Keratinocyte (primary cell): Measurements from ENCODE around the gene PTPRU. TPM values are rescaled to one million over a fixed set of nuclear protein-coding genes. Genes with fewer than 3 reads are reported as not detected.

ENCODE experiments used
- DNase-seq: peaks from one replicate; pipeline ENCODE4 v3.0.0-alpha.2; 2011; ENCODE audit warnings: low read depth, missing footprints, low spot score
- FAIRE-seq: peaks from 2 replicates; lab custom pipeline; 2011; peaks lifted over from hg19 to GRCh38; lab: Jason Lieb, UNC
- H2AFZ ChIP-seq: 2 replicates; pipeline ENCODE4 v1.6.0; 2012; ENCODE audit warnings: low read length, control low read depth, inconsistent platforms; ENCODE audit not compliant: control insufficient read depth
- H3K27ac ChIP-seq: 2 replicates; pipeline ENCODE4 v1.5.1; 2011; ENCODE audit warnings: low read length; ENCODE audit not compliant: control insufficient read depth, insufficient read depth
- H3K27me3 ChIP-seq: 3 replicates; pipeline ENCODE4 v1.6.0; 2011; ENCODE audit warnings: low read length; ENCODE audit not compliant: control insufficient read depth, insufficient read depth; ENCODE audit errors: extremely low read depth
- H3K36me3 ChIP-seq, 2 experiments: 2 replicates in 1 of 2; 3 replicates in 1 of 2; pipeline ENCODE4 v1.5.1; 2011; ENCODE audit warnings: low read length in 2 of 2, mild to moderate bottlenecking in 1 of 2; ENCODE audit not compliant: control insufficient read depth in 2 of 2, insufficient read depth in 2 of 2; ENCODE audit errors: extremely low read depth in 1 of 2
- H3K4me1 ChIP-seq: 3 replicates; pipeline ENCODE4 v1.5.1; 2011; ENCODE audit warnings: low read length; ENCODE audit not compliant: control insufficient read depth, insufficient read depth; ENCODE audit errors: extremely low read depth
- H3K4me2 ChIP-seq: 3 replicates; pipeline ENCODE4 v1.6.0; 2011; ENCODE audit warnings: low read depth, low read length; ENCODE audit not compliant: control insufficient read depth, insufficient read depth; ENCODE audit errors: extremely low read depth
- H3K4me3 ChIP-seq, 3 experiments: fragments of 200-600 bp in 1 of 3; sonication (generic) in 1 of 3; 2 replicates in 2 of 3; 3 replicates in 1 of 3; pipeline ENCODE4 v1.5.1; 2011 to 2016; ENCODE audit warnings: low read length in 3 of 3, mild to moderate bottlenecking in 3 of 3, control low read depth in 2 of 3, inconsistent platforms in 1 of 3, low read depth in 1 of 3, mixed read lengths in 1 of 3, mixed run types in 1 of 3, moderate library complexity in 1 of 3; ENCODE audit not compliant: control insufficient read depth in 2 of 3, insufficient read depth in 2 of 3; ENCODE audit errors: extremely low read depth in 1 of 3
- H3K79me2 ChIP-seq: 2 replicates; pipeline ENCODE4 v1.6.0; 2012; ENCODE audit warnings: low read length; ENCODE audit not compliant: control insufficient read depth, insufficient read depth
- H3K9ac ChIP-seq: 3 replicates; pipeline ENCODE4 v1.6.0; 2011; ENCODE audit warnings: low read length; ENCODE audit not compliant: control insufficient read depth, insufficient read depth; ENCODE audit errors: extremely low read depth
- H3K9me1 ChIP-seq: 3 replicates; pipeline ENCODE4 v1.6.0; 2011; ENCODE audit warnings: low read length; ENCODE audit not compliant: control insufficient read depth, insufficient read depth; ENCODE audit errors: extremely low read depth
- H3K9me3 ChIP-seq: 2 replicates; pipeline ENCODE4 v1.5.1; 2012; ENCODE audit warnings: low read depth, low read length; ENCODE audit not compliant: control insufficient read depth
- H4K20me1 ChIP-seq: 3 replicates; pipeline ENCODE4 v1.6.0; 2011; ENCODE audit warnings: low read length; ENCODE audit not compliant: control insufficient read depth, insufficient read depth; ENCODE audit errors: extremely low read depth
- EZH2 ChIP-seq: IDR thresholded peaks from one replicate; pipeline ENCODE4 v1.6.1; 2012; ENCODE audit warnings: inconsistent platforms, mild to moderate bottlenecking, low read length, moderate library complexity
- dilution Hi-C: fragments of 300-500 bp; cut with MboI; formaldehyde crosslinking; loops from one replicate; pipeline ENCODE4 v1.7.0; 2020; ENCODE audit warnings: low sequenced_read_pairs; ENCODE audit not compliant: extremely low pct_ligation_motif_present
- polyA plus RNA-seq, 5 experiments: library from polyadenylated mRNA; depleted of rRNA in 3 of 5; stranded (reverse) in 3 of 5; stranded (forward) in 1 of 5; unstranded in 1 of 5; fragments of >200 nt; gene quantifications; 1 replicate in 1 of 5; 2 replicates in 3 of 5; 3 replicates in 1 of 5; pipeline versions ENCODE4 v1.2.1 to v1.2.3, GENCODE V29; 2011 to 2012; ENCODE audit warnings: missing spikeins in 2 of 5, low read depth in 1 of 5, low replicate concordance in 1 of 5
- TF ChIP-seq, protein P1 (sequence below), 3 experiments: IDR thresholded peaks in 1 of 3; conservative IDR thresholded peaks in 1 of 3; optimal IDR thresholded peaks in 1 of 3; 2 replicates in 2 of 3; 3 replicates in 1 of 3; pipeline versions ENCODE3 to v1.5.1; 2011; ENCODE audit warnings: low read length in 3 of 3, mild to moderate bottlenecking in 3 of 3, moderate library complexity in 2 of 3, control low read depth in 1 of 3, inconsistent platforms in 1 of 3; ENCODE audit not compliant: insufficient read depth in 2 of 3; ENCODE audit errors: extremely low read depth in 1 of 3

The PTPRU gene
- polyA plus RNA-seq, 1 donor (not counting 4 experiments of a cell fraction or from before 2014, with no cell fraction given): 4.3 TPM

DNA sequence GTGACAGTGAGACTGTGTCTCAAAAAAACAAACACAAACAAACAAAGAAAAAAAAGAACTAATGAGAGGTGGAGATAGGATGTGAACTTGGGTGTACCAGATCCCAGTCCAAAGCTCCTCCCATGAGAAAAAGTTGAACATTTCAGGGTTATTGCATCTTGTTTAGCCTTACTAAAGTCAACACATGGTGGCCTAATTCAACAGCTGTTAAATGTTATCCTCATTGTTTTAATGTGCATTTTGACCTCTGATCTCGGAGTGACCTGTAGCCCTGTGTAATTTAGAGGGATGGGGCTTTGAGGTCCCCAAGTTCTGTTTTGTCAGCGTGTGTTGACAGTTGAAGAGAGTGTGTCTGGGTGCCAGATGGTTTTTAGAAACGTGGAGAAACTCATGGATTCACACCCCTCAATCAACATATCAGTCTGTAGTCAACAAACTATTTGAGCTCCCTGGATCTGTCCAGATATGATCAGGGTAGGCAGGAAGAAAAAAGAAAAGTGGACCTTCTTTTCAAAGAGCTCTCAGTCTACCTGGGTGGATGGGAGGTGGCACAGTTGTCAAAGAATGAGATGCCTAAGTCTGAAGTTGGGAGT is 34.7 kb downstream of the PTPRU start:
- Histone ChIP-seq H3K36me3 (no peaks in the 10 kb centered on the region), H3K4me1 (peaks cover 13% of the 10 kb centered on the region), H3K27ac (no peak overlapping the region), H2AFZ (no peak overlapping the region), H3K27me3 (no peaks in the 10 kb centered on the region), H3K4me3 (no peak overlapping the region), H3K9me1 (no peaks in the 10 kb centered on the region), H3K9ac (no peak overlapping the region), H3K79me2 (no peaks in the 10 kb centered on the region), H3K9me3 (no peaks in the 10 kb centered on the region), H4K20me1 (no peaks in the 10 kb centered on the region), H3K4me2 (peak overlapping the region; percentile 55)
- no peak for DNase-seq
- FAIRE-seq: no peak
- TF ChIP-seq EZH2: no peak
- TF ChIP-seq, protein P1, sequence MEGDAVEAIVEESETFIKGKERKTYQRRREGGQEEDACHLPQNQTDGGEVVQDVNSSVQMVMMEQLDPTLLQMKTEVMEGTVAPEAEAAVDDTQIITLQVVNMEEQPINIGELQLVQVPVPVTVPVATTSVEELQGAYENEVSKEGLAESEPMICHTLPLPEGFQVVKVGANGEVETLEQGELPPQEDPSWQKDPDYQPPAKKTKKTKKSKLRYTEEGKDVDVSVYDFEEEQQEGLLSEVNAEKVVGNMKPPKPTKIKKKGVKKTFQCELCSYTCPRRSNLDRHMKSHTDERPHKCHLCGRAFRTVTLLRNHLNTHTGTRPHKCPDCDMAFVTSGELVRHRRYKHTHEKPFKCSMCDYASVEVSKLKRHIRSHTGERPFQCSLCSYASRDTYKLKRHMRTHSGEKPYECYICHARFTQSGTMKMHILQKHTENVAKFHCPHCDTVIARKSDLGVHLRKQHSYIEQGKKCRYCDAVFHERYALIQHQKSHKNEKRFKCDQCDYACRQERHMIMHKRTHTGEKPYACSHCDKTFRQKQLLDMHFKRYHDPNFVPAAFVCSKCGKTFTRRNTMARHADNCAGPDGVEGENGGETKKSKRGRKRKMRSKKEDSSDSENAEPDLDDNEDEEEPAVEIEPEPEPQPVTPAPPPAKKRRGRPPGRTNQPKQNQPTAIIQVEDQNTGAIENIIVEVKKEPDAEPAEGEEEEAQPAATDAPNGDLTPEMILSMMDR (optimal IDR thresholded peaks at IDR 0.05 in 1 of 3, IDR thresholded peaks at IDR 0.05 in 1 of 3, conservative IDR thresholded peaks at IDR 0.05 in 1 of 3; ENCODE audit: extremely low read depth in 1 of 3, insufficient read depth in 2 of 3, low read length in 3 of 3): no peak
- dilution Hi-C loops: no loop called here

DNA sequence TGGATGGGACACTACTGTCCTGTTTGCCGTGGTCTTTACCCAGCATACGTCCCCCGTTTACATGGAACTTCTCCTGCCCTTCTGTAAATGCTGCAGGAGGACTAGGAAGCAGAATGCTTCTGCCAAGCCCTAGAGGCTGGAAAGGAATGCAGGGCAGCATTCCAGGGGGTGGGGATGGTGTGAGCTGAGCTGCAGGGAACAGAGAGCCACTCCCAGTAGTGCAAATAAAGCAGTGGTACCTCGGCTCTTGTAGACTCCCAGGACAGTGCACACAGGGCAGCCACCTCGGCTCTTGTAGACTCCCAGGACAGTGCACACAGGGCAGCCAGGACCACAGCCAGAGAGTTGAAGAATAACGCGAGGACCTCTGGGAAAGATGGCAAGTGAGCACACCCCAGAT is 35.4 kb downstream of the PTPRU start:
- FAIRE-seq (peak; percentile 89), DNase-seq (no peak)
- Histone ChIP-seq H3K27me3 (no peaks in the 10 kb centered on the region), H2AFZ (peak overlapping the region; percentile 68), H3K9me3 (no peaks in the 10 kb centered on the region), H3K36me3 (no peaks in the 10 kb centered on the region), H3K79me2 (no peaks in the 10 kb centered on the region), H3K4me2 (peak overlapping the region; percentile 55), H3K9ac (no peak overlapping the region), H3K4me1 (peaks cover 13% of the 10 kb centered on the region), H3K4me3 (no peak overlapping the region), H4K20me1 (no peaks in the 10 kb centered on the region), H3K9me1 (no peaks in the 10 kb centered on the region), H3K27ac (no peak overlapping the region)
- TF ChIP-seq EZH2: no peak
- TF ChIP-seq, protein P1 (optimal IDR thresholded peaks at IDR 0.05 in 1 of 3, IDR thresholded peaks at IDR 0.05 in 1 of 3, conservative IDR thresholded peaks at IDR 0.05 in 1 of 3; ENCODE audit: extremely low read depth in 1 of 3, insufficient read depth in 2 of 3, low read length in 3 of 3): no peak
- dilution Hi-C loops: no loop called here
